CD14-positive monocyte (primary cell): ENCODE data around the gene FRAS1. TPM values are rescaled to one million over a fixed set of nuclear protein-coding genes. Genes with fewer than 3 reads are reported as not detected.
"Not testable (repeated sequence)": the region's sequence is repeated elsewhere in the genome, so short reads cannot be mapped to it uniquely, and the experiment has no call there.

ENCODE experiments used
- DNase-seq, 3 donors: peaks; one replicate each; pipeline ENCODE4 v3.0.0-alpha.2; 2011 to 2022
- H2AFZ ChIP-seq: 2 replicates; pipeline ENCODE4 v1.6.0; 2012; ENCODE audit warnings: mild to moderate bottlenecking, low read depth, low read length, inconsistent platforms; ENCODE audit not compliant: insufficient read depth, poor library complexity, severe bottlenecking
- H3K27ac ChIP-seq, 2 donors: 1 replicate in 1 of 2; 2 replicates in 1 of 2; pipeline ENCODE4 v1.5.1; 2012 to 2013; ENCODE audit warnings: low read length in 2 of 2, control low read depth in 1 of 2, inconsistent platforms in 1 of 2, low read depth in 1 of 2, mild to moderate bottlenecking in 1 of 2
- H3K27me3 ChIP-seq, 2 donors: one replicate each; pipeline versions ENCODE4 v1.6.0 to v1.6.1; 2011 to 2013; ENCODE audit warnings: low read length in 2 of 2; ENCODE audit not compliant: control insufficient read depth in 2 of 2, insufficient read depth in 2 of 2
- H3K36me3 ChIP-seq, 2 donors: replicated peaks in 1 of 2; 1 replicate in 1 of 2; 2 replicates in 1 of 2; pipeline versions ENCODE4 v1.5.1 to v1.6.1; 2012 to 2013; ENCODE audit warnings: low read length in 2 of 2, control low read depth in 1 of 2, inconsistent platforms in 1 of 2, mild to moderate bottlenecking in 1 of 2; ENCODE audit not compliant: insufficient read depth in 2 of 2, control insufficient read depth in 1 of 2
- H3K4me1 ChIP-seq, 2 donors: 1 replicate in 1 of 2; 2 replicates in 1 of 2; pipeline versions ENCODE4 v1.5.1 to v1.6.1; 2012 to 2013; ENCODE audit warnings: low read length in 2 of 2, control low read depth in 1 of 2, inconsistent platforms in 1 of 2, mild to moderate bottlenecking in 1 of 2, moderate library complexity in 1 of 2; ENCODE audit not compliant: insufficient read depth in 2 of 2, control insufficient read depth in 1 of 2
- H3K4me2 ChIP-seq: replicated peaks from 2 replicates; pipeline ENCODE3; 2012; ENCODE audit warnings: low read length, moderate library complexity, mild to moderate bottlenecking; ENCODE audit not compliant: poor library complexity, severe bottlenecking; ENCODE audit errors: extremely low read depth
- H3K4me3 ChIP-seq, 3 experiments: fragments of 200-600 bp in 1 of 3; sonication (generic) in 1 of 3; replicated peaks in 1 of 3; 1 replicate in 2 of 3; 2 replicates in 1 of 3; pipeline ENCODE4 v1.5.1; 2011 to 2013; ENCODE audit warnings: low read length in 3 of 3, mild to moderate bottlenecking in 3 of 3, control low read depth in 2 of 3, low read depth in 2 of 3, inconsistent platforms in 1 of 3, moderate library complexity in 1 of 3
- H3K79me2 ChIP-seq: 2 replicates; pipeline ENCODE4 v1.6.0; 2012; ENCODE audit warnings: mild to moderate bottlenecking, control low read depth, inconsistent platforms, low read length, moderate library complexity; ENCODE audit not compliant: insufficient read depth
- H3K9ac ChIP-seq: 2 replicates; pipeline ENCODE4 v1.6.0; 2017; ENCODE audit warnings: low read length, mild to moderate bottlenecking; ENCODE audit not compliant: insufficient read depth, poor library complexity, severe bottlenecking
- H3K9me3 ChIP-seq, 2 donors: replicated peaks in 1 of 2; 1 replicate in 1 of 2; 2 replicates in 1 of 2; pipeline versions ENCODE4 v1.5.1 to v1.6.1; 2012 to 2013; ENCODE audit warnings: low read length in 2 of 2, control low read depth in 1 of 2; ENCODE audit not compliant: control insufficient read depth in 1 of 2, insufficient read depth in 1 of 2
- H4K20me1 ChIP-seq: 2 replicates; pipeline ENCODE4 v1.6.0; 2012; ENCODE audit warnings: mild to moderate bottlenecking, low read length, control low read depth, moderate library complexity; ENCODE audit not compliant: insufficient read depth
- H3K27ac Mint-ChIP-seq, 7 donors: one replicate each; pipeline ENCODE4 v1.8.0; 2020; ENCODE audit warnings: mild to moderate bottlenecking in 7 of 7, mixed read lengths in 7 of 7, moderate library complexity in 6 of 7, inconsistent platforms in 2 of 7
- H3K27me3 Mint-ChIP-seq, 3 donors: one replicate each; pipeline ENCODE4 v1.8.0; 2021 to 2022; ENCODE audit warnings: low read depth in 3 of 3, mild to moderate bottlenecking in 3 of 3, mixed read lengths in 3 of 3, moderate library complexity in 3 of 3, inconsistent platforms in 1 of 3
- H3K36me3 Mint-ChIP-seq, 2 donors: one replicate each; pipeline ENCODE4 v1.8.0; 2020; ENCODE audit warnings: mixed read lengths in 2 of 2, inconsistent platforms in 1 of 2, mild to moderate bottlenecking in 1 of 2
- H3K4me1 Mint-ChIP-seq: one replicate; pipeline ENCODE4 v1.8.0; 2020; ENCODE audit warnings: mild to moderate bottlenecking, mixed read lengths
- H3K4me3 Mint-ChIP-seq, 2 donors: one replicate each; pipeline ENCODE4 v1.8.0; 2020; ENCODE audit warnings: mild to moderate bottlenecking in 2 of 2, mixed read lengths in 2 of 2, moderate library complexity in 1 of 2
- H3K9me3 Mint-ChIP-seq, 7 donors: one replicate each; pipeline ENCODE4 v1.8.0; 2020 to 2022; ENCODE audit warnings: mixed read lengths in 7 of 7, mild to moderate bottlenecking in 6 of 7, moderate library complexity in 6 of 7, inconsistent platforms in 2 of 7
- CTCF ChIP-seq: fragments of 200-600 bp; IDR thresholded peaks from one replicate; pipeline ENCODE4 v1.8.0; 2022; ENCODE audit warnings: antibody characterized with exemption, mild to moderate bottlenecking
- WGBS: methylation state at CpG from one replicate; pipeline ENCODE4 v1.1.5; 2013; ENCODE audit warnings: missing lambda C conversion rate; ENCODE audit not compliant: insufficient coverage; 5-methylcytosine and 5-hydroxymethylcytosine counted together
- intact Hi-C, 2 donors: fragments of 100-400 bp; cut with micrococcal nuclease; formaldehyde crosslinking; loops; one replicate each; pipeline versions ENCODE4 v1.15.0 to v1.15.1; 2023
- polyA minus RNA-seq: library from RNA; depleted of rRNA, polyadenylated mRNA; stranded (reverse); fragments of >200 nt; gene quantifications from 2 replicates; pipeline ENCODE4 v1.2.3, GENCODE V29; 2012
- polyA plus RNA-seq, 3 donors: library from polyadenylated mRNA; depleted of rRNA in 1 of 3; unstranded in 2 of 3; stranded (reverse) in 1 of 3; fragments of 300-500 nt in 2 of 3; fragments of >200 nt in 1 of 3; fragmentation: Illumina TruSeq in 2 of 3; gene quantifications; 1 replicate in 2 of 3; 2 replicates in 1 of 3; pipeline ENCODE4 v1.2.3, GENCODE V29; 2012 to 2021
- total RNA-seq, 12 experiments: library from RNA in 1 of 12; stranded (reverse) in 1 of 12; fragments of 120-200 nt in 1 of 12; gene quantifications; one replicate each; pipeline ENCODE4 v1.2.4 and lab custom pipeline; 2013 to 2026; ENCODE audit warnings: mixed read lengths in 6 of 12, inconsistent platforms in 1 of 12

Gene FRAS1, protein sequence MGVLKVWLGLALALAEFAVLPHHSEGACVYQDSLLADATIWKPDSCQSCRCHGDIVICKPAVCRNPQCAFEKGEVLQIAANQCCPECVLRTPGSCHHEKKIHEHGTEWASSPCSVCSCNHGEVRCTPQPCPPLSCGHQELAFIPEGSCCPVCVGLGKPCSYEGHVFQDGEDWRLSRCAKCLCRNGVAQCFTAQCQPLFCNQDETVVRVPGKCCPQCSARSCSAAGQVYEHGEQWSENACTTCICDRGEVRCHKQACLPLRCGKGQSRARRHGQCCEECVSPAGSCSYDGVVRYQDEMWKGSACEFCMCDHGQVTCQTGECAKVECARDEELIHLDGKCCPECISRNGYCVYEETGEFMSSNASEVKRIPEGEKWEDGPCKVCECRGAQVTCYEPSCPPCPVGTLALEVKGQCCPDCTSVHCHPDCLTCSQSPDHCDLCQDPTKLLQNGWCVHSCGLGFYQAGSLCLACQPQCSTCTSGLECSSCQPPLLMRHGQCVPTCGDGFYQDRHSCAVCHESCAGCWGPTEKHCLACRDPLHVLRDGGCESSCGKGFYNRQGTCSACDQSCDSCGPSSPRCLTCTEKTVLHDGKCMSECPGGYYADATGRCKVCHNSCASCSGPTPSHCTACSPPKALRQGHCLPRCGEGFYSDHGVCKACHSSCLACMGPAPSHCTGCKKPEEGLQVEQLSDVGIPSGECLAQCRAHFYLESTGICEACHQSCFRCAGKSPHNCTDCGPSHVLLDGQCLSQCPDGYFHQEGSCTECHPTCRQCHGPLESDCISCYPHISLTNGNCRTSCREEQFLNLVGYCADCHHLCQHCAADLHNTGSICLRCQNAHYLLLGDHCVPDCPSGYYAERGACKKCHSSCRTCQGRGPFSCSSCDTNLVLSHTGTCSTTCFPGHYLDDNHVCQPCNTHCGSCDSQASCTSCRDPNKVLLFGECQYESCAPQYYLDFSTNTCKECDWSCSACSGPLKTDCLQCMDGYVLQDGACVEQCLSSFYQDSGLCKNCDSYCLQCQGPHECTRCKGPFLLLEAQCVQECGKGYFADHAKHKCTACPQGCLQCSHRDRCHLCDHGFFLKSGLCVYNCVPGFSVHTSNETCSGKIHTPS (N-terminal part only)
- total RNA-seq (2013), result 0.02 TPM
- polyA plus RNA-seq (not detected), polyA minus RNA-seq (not detected in 2 replicates), total RNA-seq (lab: John Stamatoyannopoulos, UW) (0 to 18.5 (median 0.27) reads per million in 11 experiments)

GRCh38 chr4:78057135-78057599 lies at the start of gene FRAS1:
FRAS1 (plus strand) TSS chr4:78057323; CDS start chr4:78058010, 687 bp downstream.
- no peak within 1 kb of the TSS for H3K27ac ChIP-seq
- H3K9ac ChIP-seq, result no peak within 1 kb of the TSS
- H3K4me2 ChIP-seq, result peak within 1 kb of the TSS; percentile 72
- intact Hi-C loops, result no loop called here
- H3K9me3 ChIP-seq, result peaks cover 0 to 30% of the 10 kb centered on the region in 2 donors
- H2AFZ ChIP-seq, result peak within 1 kb of the TSS; percentile 38
- TF ChIP-seq CTCF, result no peak
- Mint-ChIP-seq H3K4me1 (peaks cover 34% of the 10 kb centered on the region), H3K9me3 (peaks cover 0 to 24% (median 14%) of the 10 kb centered on the region in 7 donors), H3K36me3 (peaks cover 0 to 13% of the 10 kb centered on the region in 2 donors), H3K4me3 (peak within 1 kb of the TSS; percentile 79 to 97), H3K27ac (no peak within 1 kb of the TSS), H3K27me3 (peaks cover 63 to 84% (median 72%) of the 10 kb centered on the region in 3 donors)
- H3K27me3 ChIP-seq, result peaks cover 50 to 79% of the 10 kb centered on the region in 2 donors
- no peaks in the 10 kb centered on the region for H4K20me1 ChIP-seq
- no peaks in the 10 kb centered on the region for H3K79me2 ChIP-seq
- WGBS, result 1% methylated on average over 32 of the region's 39 CpGs
- peak within 1 kb of the TSS; percentile 3 to 66 (median 14) for H3K4me3 ChIP-seq
- peaks cover 30 to 35% of the 10 kb centered on the region in 2 donors for H3K4me1 ChIP-seq
- no peaks in the 10 kb centered on the region for H3K36me3 ChIP-seq
- DNase-seq, result no peak

- intact Hi-C loops, result not testable (repeated sequence)
Measured at GRCh38 chr4:78011003-78011402, 46.1 kb upstream of the FRAS1 start.

More at GRCh38 chr4:78011003-78011402, 46.1 kb upstream of the FRAS1 start:
- 100% methylated on average over 3 of the region's 5 CpGs for WGBS
- H3K27ac ChIP-seq, H3K27me3 ChIP-seq, H3K36me3 Mint-ChIP-seq, H3K36me3 ChIP-seq, H4K20me1 ChIP-seq, DNase-seq, H3K9ac ChIP-seq, H3K79me2 ChIP-seq, H2AFZ ChIP-seq, H3K4me3 Mint-ChIP-seq, H3K4me2 ChIP-seq, H3K4me3 ChIP-seq, H3K27me3 Mint-ChIP-seq, H3K4me1 Mint-ChIP-seq, H3K27ac Mint-ChIP-seq, H3K4me1 ChIP-seq: not testable (repeated sequence)
- peaks cover 17 to 21% of the 10 kb centered on the region in 2 donors for H3K9me3 ChIP-seq
- H3K9me3 Mint-ChIP-seq, result peaks cover 13 to 26% (median 21%) of the 10 kb centered on the region in 7 donors
